ENCODE measurements around the gene APOL5. TPM values are rescaled to one million over a fixed set of nuclear protein-coding genes. Genes with fewer than 3 reads are reported as not detected.

The APOL5 gene
- total and polyA plus RNA-seq, 9 of the 15 experiments (the other 6 are each of a cell fraction or from before 2014, with no cell fraction given) = not detected

GRCh38 chr22:35775339-35775738 lies 57.7 kb downstream of the APOL5 start:
- in situ Hi-C loops (cut with MboI) (no loop called here), intact Hi-C loops (cut with micrococcal nuclease) (no loop called here)
- no peak overlapping the region for H3K9ac ChIP-seq (ENCODE audit: insufficient read depth in 1 of 2, low read depth in 2 of 2, low read length in 2 of 2)
- no peaks in the 10 kb centered on the region for H4K20me1 ChIP-seq (replicated peaks; ENCODE audit: control insufficient read depth, insufficient read depth, low read length)
- H3K27me3 ChIP-seq (ENCODE audit: control insufficient read depth in 2 of 2, insufficient read depth in 2 of 2, low read length in 2 of 2) = no peaks in the 10 kb centered on the region
- DNase-seq (ENCODE audit: extremely low read depth in 1 of 4, low spot score in 3 of 4) = no peak
- TF ChIP-seq BRD9 (IDR thresholded peaks at IDR 0.05; ENCODE audit: low read depth, partially characterized antibody) (no peak), CHD2 (IDR thresholded peaks at IDR 0.05; ENCODE audit: low read depth, low read length) (no peak), HNRNPH1 (optimal IDR thresholded peaks at IDR 0.05; ENCODE audit: low read depth, low read length) (no peak), POLR3A (IDR thresholded peaks at IDR 0.05; ENCODE audit: borderline replicate concordance, extremely low read depth, insufficient read depth, insufficient read length) (no peak), HDAC1 (IDR thresholded peaks at IDR 0.05) (no peak), ZHX1 (conservative IDR thresholded peaks at IDR 0.05; ENCODE audit: low read length) (no peak), STAT6 (CRISPR knock-in tag; IDR thresholded peaks at IDR 0.05) (no peak), DACH1 (IDR thresholded peaks at IDR 0.05; ENCODE audit: partially characterized antibody) (no peak), ID3 (CRISPR knock-in tag; IDR thresholded peaks at IDR 0.05) (no peak), ID3 (tag; IDR thresholded peaks at IDR 0.05) (no peak), GATA2 (CRISPR knock-in tag; IDR thresholded peaks at IDR 0.05) (no peak), PML (IDR thresholded peaks at IDR 0.05; ENCODE audit: low read length) (no peak)
- no peak for FAIRE-seq
- no peaks in the 10 kb centered on the region for H3K9me1 ChIP-seq (ENCODE audit: control insufficient read depth, insufficient read depth, low read length)
- no peak overlapping the region for H3K27ac ChIP-seq (ENCODE audit: extremely low read depth, low read depth, low read length)
- no peaks in the 10 kb centered on the region for H3K79me2 ChIP-seq (ENCODE audit: control insufficient read depth, insufficient read depth, low read length)
- ChIA-PET CTCF (ENCODE audit: low intra/inter-chr PET ratio) (no interaction called here), POLR2A (no interaction called here)
- H3K4me1 ChIP-seq (replicated peaks in 1 of 2; ENCODE audit: control insufficient read depth in 2 of 2, insufficient read depth in 2 of 2, low read length in 2 of 2) = no peaks in the 10 kb centered on the region
- no peak overlapping the region for H3K4me3 ChIP-seq
- no peaks in the 10 kb centered on the region for H3K9me3 ChIP-seq (replicated peaks; ENCODE audit: control insufficient read depth, insufficient read depth, low read depth, low read length)
- no peak overlapping the region for H3K4me2 ChIP-seq (ENCODE audit: insufficient read depth, low read length)
- no TSS peak for BruUV-seq (replicated peaks)
- 82% methylated on average over 2 of the region's 2 CpGs for WGBS (ENCODE audit: insufficient coverage, low coverage, missing lambda C conversion rate)
- H3K36me3 ChIP-seq (ENCODE audit: control insufficient read depth, insufficient read depth, low read length) = 0 out of 3 replicates have a peak, but pooled peaks cover 2% of the 10 kb centered on the region
- ATAC-seq = no peak
- H2AFZ ChIP-seq (ENCODE audit: low read depth, low read length) = no peak overlapping the region
